Measurements from ENCODE around the gene HOXA4.
A peak's percentile ranks its signal among the peaks of the same experiment; 100 is the strongest.

The HOXA4 gene

GRCh38 chr7:27130540-27131389 lies at the start of gene HOXA4:
Gene HOXA4 (minus strand): TSS chr7:27130757. CDS start chr7:27130733, 24 bp downstream.
- DNase-seq: peak in 11 of 14 donors; percentile 79 to 96 (median 88)

- DNase-seq: peak in 4 of 14 donors; percentile 2 to 46 (median 14)
These were observed 49.2 kb upstream of the HOXA4 start for GRCh38 chr7:27179503-27180430.

GRCh38 chr7:27179030-27179429 lies 48.5 kb upstream of the HOXA4 start:
- DNase-seq: no peak

- DNase-seq: no peak
These were observed 47.8 kb upstream of the HOXA4 start for GRCh38 chr7:27178366-27178765.

DNA sequence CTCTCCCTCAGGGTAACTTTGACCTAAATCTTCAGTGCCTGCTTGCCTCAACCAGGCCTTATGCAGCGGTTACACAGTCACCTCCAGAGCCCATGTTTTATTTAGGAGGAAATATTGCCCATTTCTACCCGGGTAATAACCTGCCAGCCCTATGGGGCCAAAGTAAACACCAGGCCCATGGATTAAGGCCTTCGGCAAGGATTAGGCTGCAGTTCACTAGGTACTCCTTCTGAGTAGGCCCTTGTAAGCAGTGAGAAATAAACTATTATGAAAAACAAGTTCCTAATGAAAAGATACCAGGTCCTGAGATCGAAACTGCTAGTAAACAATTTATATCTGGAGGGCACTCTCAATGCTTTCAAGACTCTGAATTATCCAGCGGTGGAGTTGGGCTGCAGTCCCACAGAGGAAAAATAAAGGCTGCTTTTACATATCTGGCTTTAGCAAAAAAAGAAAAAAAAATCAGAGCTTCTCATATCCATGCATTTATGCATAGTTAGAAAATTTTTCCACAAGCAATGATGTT lies 47.3 kb upstream of the HOXA4 start:
- no peak for DNase-seq

DNA sequence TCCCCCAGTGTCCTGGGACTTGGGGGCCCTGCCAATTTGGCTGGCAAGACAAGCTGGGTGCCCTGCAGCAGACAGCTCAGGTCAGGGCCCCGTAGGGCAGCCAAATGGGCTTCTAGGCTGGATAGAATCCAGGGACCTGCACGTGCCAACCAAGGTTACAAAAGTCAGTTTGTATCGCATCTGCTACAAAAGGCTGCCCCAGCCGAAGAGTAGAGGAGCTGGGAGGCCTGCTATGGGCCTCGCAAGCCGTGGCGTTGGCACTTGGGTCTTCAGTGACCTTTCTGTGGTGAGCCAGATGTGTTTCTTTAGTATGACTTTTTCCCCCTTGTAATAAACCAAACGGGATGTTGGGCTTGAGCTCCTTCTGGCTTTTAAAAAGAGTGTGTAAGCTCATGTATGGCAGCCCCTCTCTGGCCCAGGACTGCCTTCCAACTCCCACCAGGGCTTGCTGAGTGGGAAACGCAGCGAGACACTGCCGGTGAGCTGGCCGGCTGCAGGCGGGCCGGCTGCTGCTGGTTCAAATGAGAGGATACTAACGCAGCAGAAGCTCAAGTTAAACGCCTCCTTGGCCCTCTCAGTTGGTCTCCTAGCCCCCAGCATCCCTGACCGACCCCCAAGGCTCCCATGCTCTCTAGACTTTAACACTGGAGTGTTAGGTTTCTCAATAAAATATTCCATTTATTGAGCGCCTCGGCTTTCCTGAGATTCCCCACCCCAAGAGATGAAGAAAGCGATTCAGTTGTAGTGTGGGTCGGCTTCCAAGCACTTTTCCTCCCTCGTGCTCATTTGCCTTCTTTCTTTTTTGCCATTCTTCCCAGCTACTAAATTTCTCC lies 46.6 kb upstream of the HOXA4 start:
- DNase-seq: no peak

DNA sequence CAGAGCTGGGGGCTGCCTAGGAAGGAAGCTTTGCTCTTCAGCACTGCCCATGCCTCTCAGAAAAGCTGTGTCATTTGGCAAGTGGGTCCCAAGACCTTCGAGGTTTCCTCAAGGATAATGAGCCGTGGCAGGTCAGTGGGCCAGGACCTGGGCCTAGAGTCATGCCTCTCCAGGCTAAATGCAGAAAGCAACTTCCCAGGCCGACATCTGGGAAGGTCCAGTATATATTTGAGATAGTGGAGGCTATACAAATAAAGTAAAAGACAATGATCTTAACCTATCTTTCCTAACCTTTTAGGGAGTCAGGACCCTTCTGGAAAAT lies 45.9 kb upstream of the HOXA4 start:
- no peak for DNase-seq

DNA sequence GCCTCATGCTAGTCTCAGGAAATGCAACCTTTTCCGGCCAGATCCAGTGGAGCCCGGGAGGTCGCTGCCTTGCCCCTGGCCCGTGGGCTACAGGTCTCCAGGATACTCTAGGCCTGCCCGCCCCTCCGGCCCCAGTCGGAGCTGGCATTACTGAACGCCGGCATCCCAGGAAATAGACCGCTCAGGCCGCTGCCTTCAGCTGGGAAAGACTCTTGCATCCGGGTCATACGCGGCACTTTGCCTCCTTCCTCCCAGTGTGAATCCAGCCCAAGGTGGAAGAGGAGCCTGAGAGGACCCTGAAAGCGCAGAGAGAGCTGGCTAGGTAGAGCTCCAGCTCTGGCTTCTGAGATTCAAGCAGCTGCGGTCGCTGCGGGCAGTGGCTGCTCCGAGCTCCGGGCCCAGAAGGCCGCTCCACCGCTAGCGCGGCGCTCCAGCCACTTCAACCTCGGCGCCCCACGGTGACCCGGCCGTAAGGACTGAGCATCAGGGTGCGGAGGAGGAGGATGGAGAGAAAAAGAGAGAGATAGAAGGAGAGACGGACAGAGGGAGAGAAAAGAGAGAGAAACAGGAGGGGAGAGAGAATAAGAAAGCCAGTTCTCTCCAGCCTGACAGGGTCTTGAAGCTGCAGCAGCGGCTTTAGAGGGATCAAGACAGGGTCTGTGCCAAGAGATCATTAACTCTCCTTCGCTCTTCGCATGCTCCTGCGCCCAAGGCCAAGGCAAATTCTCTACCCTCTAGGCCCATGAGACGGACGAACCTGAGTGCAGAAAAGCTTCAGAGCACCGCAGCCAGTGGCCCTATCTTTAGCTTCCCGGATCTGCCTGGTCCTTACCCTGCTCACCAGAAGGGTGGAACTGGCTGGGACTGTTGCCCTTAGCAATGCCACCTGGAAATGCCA lies 45.3 kb upstream of the HOXA4 start:
- no peak for DNase-seq

DNA sequence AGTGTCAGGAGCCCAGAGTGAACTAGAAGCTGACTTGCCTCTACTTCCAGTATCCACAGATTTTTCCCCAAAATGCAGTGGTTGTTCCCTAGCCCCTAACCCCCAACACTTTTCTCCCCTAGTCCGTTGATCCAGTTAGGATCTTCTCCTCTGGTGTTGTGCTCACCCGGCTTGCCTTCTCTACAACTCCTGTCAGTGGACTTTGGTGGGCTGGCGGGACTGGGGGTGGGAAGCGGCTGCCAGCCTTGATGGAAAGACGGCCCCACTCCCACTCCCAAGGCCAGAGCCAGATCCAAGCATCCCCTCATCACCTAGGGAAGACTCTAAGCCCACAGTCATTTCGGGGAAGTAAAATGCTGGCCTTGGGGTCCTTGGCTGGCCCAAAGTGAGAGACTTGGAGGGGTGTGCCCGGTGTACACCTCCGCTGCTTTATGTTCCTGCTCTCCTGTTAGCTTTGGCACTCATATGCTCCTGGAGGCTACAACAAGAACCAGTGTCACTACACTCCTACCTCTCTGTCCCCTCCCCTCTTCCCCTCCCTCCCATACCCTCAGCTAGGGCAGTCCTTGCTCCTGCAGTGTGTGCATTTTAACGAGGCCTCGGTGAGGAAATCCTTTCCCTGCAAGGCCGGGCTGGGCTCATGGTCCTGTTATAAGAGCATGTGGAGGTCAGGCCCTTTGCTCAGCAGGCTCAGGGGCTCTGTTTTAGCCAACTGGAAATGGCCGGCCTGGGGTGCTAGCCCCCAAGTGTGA lies 44.5 kb upstream of the HOXA4 start:
- DNase-seq: no peak

DNA sequence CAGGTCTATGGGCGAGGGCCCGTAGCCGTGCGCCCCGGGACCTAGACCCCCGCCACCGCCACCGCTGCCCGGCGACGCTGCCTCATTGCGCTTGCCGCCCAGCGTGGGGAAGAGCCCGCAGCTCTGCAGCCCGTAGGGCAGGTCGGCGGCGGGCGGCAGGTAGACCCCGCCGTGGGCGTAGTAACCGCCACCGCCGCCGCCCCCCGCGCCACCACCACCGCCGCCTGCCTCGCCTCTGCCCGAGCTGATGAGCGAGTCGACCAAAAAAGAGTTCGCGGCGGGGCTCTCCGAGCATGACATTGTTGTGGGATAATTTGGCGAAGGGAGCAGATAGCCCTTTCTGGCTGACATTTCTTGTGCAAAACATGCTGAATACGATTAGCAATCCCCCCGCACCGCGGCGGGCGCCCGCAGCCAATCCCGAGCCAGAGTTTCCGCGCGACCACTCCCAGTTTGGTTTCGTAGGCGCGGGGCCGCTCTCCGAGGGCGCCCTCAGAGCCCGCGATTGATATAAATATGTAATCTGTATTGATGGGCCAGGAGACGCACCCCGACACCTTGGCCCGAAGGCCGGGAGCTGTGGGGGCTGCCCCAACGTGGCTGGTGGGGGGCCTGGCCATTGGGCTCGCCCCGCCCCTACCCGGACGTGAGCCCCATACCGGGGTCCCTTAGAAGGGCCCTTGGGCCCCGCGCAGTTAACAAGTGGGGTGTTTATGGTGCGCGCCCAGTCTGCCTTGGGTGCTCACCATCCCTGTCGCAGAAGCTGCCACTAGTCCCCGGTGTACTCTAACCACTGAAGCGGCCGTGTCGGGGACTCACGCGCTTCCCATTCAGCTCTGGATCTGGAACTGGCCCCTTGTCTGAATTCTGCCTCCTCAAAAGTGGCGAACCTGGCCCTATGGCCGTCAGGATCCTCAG lies 43.7 kb upstream of the HOXA4 start, which contains the start of gene HOXA10:
Gene HOXA10 (minus strand): TSS at position 365 of the 918 bp plus-strand sequence. CDS start 14 bp downstream, at position 351.
- no peak for DNase-seq

- no peak for DNase-seq
These were observed 43.0 kb upstream of the HOXA4 start for GRCh38 chr7:27173511-27173955.

DNA sequence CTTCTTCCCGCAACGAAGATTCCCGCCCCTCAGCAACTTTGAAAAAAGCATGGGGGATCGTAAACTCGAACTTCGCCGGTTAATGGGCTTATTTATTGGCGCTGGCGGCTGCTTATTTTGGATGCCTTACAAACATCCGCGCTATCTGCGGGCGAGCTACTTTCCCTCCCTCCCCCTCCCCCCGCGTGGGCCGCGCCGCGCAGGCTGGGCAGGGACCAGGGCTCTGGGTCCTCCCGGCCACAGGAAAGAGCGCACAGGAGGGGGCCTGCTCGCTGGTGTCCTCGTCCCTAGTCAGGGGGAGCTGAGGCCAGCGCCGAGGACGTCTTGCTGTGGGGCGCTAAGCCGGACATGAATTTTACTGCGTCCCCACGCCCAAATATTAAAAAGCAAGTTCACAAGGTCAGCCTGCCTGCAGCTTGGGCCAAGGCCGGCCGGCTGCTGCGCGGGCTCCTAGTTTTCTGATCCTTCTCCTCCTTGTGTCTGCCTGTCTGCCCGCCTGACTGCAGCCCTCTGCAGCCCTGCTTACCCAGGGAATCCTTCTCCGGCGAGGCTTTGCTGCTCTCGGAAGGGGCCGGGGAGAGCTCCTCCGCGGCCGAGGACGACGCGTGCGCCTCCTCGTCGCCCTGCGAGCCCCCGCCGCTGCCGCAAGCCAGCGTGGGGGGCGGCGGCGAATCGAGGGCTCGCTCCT lies 42.4 kb upstream of the HOXA4 start:
- DNase-seq: no peak

- DNase-seq: no peak
These were observed 41.8 kb upstream of the HOXA4 start for GRCh38 chr7:27172315-27172774.

GRCh38 chr7:27171637-27172314 lies 41.2 kb upstream of the HOXA4 start:
- DNase-seq: no peak

- no peak for DNase-seq
These were observed 40.7 kb upstream of the HOXA4 start for GRCh38 chr7:27171325-27171636.

GRCh38 chr7:27170426-27171324 lies 40.1 kb upstream of the HOXA4 start:
- no peak for DNase-seq
